NK-92 treated with Interleukin-12 subunit alpha and Interleukin-12 subunit beta, amount 100 ng/mL, for 24 hours (cell line): ENCODE measurements around the gene TRPV4.

ENCODE experiments used
- DNase-seq: peaks from one replicate; lab custom pipeline; 2025; lab: John Stamatoyannopoulos, UW

The TRPV4 gene

GRCh38 chr12:109807954-109808643 is 25.1 kb downstream of the TRPV4 start:
- DNase-seq = no peak

GRCh38 chr12:109804820-109805761 is 28.1 kb downstream of the TRPV4 start:
- DNase-seq = peak; percentile 16

DNA sequence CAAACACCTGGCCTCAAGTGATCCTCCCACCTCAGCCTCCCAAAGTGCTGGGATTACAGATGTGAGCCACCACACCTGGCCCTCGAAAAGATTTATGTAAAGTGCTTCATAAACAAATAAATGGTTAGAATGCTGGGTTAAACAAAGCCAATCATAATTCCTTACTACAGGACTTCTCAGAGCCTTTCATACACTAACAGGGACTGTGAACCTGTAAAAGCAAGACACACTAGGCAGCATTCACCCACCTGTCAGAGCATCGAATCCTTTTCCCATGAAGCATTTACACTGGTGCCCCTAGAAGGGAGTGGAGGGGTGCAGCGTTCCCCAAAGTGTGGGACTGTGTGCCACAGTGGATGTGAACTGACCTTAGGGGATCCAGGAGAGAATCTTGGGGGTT is 29.5 kb downstream of the TRPV4 start:
- DNase-seq = no peak

DNA sequence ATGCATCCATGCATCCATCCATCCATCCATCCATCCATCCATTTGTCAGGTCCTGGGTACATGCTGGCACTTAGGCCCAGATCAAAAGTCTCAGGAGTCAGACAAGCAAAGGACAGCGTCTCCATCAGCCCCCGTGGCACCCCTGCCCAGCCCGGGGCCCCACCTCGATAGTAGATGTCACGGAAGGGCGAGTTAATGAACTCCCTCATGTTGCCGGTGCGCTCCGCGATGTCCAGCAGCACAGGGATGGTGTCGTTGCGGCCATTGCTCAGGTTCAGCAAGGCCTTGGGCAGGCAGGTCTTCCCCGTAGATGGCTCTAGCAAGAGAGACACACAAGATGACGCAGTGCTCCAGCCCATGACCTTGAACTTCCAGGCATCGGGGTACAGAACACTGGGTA is 30.4 kb downstream of the TRPV4 start:
- no peak for DNase-seq

DNA sequence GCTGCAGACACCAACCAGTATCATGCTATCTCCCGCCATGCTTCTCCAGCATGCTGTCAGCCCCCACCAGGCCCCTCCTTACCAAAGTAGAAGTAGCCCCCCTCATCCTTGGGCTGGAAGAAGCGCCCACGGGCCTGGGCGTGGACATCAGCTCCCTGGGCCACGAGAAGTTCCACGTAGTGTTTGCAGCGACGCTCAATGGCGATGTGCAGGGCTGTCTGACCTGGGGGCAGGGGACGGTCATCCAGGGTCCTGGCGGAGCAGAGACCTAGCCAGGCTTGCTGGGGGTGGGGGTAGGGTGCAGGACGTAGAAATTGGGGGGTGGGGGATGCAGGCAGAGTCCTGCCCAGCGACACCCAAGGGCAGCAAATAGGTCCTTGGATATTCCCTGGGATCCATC is 32.7 kb downstream of the TRPV4 start:
- DNase-seq = no peak

DNA sequence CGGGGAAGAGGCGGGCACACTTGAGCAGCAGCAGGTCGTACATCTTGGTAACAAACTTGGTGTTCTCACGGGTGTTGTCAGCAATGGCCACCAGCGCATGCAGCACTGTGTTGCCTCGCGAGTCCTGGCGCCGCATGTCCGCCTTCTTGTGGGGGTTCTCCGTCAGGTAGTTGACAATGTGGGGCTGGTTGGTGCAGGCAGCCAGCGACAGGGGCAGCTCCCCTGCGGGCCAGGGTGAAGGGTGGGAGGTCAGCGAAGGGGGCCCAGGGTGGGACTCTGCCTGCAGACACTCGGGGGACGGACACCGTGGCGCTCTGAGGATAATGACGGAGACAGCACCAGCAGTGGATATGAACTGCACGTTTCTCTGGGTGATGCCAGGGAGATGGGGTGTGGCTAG is 34.5 kb downstream of the TRPV4 start:
- DNase-seq = no peak

DNA sequence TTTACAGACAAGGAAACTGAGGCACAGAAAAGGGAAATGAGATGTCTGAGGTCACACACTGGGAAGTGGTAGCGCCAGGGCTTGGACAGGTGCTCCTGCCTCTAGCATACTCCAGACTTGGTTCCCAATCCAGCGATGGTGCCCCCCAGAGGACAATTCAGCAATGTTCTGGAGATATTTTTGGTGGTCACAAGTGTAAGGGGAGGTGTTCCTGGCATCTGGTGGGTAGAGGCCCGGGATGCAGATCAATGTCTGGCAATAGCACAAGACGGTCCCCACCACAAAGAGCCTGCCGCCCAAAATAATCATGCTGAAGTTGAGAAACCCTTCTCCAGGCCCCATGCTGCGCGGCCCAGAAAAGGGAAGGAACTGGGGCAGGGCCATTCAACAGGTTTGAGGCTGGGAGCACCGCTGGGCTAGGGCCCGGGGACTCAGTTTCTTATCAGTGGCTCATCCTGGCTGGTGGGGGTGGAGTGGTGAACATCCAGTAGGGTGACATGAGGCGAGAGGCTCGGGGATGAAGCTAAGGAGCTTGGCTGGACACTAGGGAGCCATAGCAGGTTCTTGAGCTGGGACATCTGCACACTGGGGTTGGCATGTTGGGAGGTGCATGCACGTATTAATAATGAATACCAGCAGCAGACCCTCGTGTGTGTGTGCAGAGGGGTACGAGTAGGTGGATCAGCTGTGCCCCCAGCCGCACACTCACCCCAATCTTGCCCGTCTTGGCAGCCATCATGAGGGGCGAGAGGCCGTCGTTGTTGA is 35.1 kb downstream of the TRPV4 start:
- no peak for DNase-seq

DNA sequence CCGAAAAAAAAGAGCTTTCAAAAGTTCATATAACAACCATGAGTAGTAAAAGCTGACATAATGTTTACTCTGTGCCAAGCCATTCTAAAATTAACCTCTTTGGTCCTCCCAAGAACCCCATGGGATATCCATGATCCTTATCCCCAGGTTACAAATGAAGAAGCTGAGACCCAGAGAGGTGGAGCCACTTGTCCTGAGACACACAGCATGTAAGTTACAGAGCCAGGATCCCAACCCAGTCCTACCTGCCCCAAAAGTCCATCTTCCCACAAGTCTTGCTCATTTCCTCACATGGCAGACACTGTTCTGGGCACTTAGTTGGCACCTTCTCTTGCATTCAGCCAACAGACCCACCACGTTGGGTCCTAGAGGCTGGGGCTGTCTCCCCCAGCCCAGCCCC is 37.1 kb downstream of the TRPV4 start:
- no peak for DNase-seq

GRCh38 chr12:109795023-109795422 is 38.2 kb downstream of the TRPV4 start:
- DNase-seq = no peak

DNA sequence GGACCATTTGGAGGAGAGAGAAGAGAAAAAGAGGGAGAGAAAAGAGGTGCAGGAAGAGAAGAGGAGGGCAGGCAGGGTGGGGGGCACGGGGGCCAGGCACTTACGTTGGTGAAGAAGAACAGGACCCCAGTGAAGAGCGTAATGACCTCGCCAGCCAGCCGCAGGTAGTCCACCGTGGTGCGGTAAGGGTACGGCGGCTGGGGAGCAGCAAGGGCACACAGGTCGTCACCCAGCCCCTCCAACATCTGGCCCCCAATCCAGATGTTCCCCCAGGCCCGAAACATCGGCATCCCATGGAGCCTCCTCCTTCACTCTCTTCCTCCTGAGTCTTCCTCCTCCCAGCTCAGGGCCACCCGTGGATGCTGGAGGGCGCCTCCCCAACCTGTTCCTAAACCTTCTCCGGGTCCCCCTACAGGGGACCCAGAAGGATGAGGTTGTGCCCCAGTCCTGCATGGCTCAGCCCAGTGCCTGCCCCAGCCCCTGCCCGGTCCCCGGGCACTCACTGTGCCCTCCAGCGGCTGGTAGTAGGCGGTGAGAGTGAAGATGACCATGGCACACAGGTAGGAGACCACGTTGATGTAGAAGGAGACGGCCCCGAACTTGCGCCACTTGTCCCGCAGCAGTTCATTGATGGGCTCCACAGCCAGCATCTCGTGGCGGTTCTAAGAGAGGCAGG is 39.2 kb downstream of the TRPV4 start:
- no peak for DNase-seq

DNA sequence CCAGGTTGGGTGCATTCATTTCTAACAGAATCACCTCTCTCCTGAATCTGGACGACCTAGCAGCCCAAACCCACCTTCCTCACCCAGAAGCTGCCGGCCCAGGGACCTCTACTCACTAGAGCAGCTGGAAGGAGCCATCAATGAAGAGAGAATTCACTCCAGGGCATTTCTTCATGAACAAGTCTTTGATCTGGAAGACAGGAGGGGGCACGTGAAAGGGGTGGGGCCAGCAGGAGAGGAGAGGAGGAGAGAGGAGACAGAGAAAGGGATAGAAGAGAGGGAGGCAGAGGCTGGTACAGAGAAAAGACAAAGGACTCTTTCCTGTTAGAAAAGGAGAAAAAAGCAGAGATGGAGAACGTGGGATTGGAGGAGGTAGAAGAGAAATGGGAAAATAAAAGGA is 39.8 kb downstream of the TRPV4 start:
- no peak for DNase-seq

- DNase-seq = no peak
These were observed 40.2 kb downstream of the TRPV4 start for GRCh38 chr12:109792992-109793391.

DNA sequence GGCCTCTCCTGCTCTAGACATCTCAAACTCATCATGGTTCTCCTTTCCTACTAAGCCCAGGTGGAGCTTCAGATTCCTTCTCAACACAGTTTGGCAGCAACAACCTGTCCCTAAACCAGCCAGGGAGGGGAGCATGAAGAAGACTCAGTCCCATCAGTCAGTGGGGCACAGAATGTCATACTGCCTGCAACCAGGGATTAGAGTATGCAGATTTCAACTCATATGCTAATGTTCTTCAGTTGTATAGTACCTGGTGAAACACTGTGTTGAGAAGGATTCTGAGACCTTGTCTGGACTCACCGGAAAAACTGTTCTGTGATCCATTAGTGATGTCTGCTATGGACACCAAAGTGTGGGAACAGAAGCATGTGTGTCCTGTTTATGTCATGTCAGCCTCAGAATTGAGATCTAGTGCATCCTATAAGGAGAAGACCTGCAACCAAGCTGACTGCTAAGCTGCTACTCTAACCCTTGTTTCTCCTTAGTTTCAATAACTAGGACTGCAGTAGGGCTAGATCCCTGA is 43.6 kb downstream of the TRPV4 start:
- no peak for DNase-seq

GRCh38 chr12:109786799-109787198 is 46.4 kb downstream of the TRPV4 start:
- DNase-seq = no peak

DNA sequence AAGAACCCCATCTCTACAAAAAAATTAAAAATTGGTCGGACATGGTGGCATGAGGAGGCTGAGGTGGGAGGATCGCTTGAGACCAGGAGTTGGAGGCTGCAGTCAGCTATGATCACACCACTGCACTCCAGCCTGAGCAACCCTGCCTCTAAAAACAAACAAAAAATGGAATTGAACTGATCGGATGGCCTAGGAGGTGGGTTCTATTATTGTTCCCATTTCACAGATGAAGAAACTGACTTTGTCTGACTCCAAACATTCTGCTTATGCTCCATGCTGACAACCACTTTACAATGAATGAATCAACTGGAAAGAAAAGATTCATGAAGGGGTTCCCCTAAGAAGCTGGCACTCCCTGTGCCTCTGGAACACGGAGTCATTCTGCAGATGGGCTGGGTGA is 47.3 kb downstream of the TRPV4 start:
- no peak for DNase-seq

DNA sequence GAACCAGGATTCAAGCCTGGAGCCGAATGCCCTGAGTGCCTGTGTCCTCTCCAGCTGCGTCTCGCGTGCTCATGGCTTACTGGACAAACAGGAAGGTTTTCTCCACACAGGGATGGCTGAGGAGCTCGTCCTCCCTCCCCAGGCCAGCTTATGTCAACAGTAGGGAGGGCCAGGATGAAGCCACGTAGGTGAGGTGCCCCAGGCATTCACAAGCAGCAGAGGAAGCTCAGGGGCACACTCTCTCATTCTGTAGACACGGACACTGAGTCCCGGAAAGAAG is 49.3 kb downstream of the TRPV4 start:
- no peak for DNase-seq

DNA sequence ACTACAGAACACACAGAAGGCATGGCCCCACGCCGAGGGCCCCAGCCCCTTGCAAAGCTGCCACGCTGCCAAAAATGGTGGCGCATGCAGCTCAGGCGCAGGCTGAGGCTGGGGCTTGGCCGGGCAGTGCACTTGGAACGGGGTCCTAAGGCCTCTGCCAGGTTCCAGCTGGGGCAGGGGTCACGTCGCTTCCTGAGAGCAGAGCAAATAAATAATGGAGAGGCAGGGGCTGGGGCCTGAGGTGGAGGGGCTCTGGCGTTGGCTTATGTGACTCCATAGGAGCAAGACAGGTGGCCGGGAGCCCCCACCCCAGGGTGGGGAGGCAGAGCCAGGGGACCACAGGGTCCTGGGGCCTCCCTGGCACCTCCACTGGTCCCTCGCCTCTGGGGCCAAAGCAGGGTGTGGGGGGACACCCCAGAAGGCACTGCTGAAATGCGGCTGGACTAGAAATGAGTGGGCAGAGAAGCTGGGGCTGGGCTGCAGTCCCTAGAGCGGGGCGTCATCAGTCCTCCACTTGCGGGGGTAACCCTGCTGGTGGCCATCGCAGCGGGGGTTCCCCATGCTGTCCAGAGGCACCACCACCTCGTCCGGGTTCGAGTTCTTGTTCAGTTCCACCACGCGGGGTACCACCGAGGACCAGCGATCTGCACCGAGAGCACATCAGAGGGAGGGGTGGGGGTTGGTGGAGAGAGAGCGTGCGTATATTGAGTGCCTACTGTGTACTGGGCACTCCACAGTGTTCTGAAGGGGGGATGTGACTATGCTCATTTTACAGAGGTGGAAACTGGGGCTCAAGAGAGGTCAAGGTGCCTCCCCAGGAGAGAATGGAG is 49.8 kb downstream of the TRPV4 start:
- DNase-seq = no peak

DNA sequence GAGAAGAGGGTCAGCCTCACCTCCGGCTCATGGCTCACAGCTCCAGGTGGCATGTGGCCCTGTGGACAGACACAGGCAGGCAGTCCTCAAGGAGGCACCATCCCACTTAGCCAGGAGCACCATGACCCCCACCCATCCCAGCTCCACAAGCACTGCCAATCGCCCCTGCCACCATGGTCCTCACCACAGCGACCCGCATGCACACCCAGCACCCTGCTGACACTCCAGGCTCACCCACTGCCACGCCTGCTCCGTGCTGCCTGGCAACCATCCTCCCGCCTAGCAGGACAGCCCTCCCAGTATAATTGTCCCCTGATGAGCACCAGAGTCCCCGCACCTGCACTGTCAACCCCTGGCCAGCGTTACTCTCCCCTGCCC is 50.9 kb downstream of the TRPV4 start:
- DNase-seq = no peak

DNA sequence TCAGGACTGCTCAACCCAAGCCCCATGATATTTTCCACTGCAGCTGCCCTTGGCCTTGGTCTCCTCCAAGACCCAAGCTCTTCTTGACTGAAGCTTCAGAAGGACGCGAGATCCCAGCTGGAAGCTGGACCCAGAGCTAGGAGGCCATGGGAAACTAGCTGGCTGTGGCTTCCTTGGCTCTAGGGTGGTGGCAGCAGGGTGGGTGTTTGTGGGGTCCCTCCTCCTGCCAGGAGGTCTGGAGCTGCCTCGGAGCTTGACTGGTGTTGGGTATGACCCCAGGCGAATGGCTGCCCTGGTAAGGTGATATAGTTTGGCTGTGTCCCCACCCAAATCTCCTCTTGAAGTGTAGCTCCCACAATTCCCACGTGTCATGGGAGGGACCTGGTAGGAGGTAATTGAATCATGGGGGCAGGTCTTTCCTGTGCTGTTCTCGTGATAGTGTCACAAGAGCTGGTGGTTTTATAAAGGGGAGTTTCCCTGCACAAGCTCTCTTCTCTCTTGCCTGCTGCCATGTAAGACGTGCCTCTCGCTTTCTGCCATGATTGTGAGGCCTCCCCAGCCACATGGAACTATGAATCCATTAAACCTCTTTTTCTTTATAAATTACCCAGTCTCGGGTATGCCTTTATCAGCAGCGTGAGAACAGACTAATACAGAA is 51.4 kb downstream of the TRPV4 start:
- DNase-seq = no peak

- DNase-seq = no peak
These were observed 53.8 kb downstream of the TRPV4 start for GRCh38 chr12:109779382-109779781.

DNA sequence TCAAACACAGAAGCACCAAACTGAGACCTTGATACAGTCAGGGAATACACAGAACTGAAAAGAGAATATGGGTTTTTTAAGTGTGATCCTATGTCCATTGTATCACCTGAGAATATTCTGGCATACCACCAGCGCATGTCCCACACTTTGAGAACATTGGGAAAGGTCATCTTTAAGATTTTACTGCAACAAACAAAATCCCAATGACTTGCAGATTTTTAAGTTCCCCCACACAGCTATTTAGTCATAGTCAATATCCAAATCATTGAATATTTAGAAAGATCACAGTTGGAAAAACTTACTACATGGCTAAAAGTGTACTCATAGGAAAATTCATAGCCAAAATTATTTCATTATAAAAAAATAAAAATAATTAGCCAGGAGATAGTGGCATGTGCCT is 54.5 kb downstream of the TRPV4 start:
- no peak for DNase-seq
